GM12878 (cell line): ENCODE data around the gene NUDCD3. TPM values are rescaled to one million over a fixed set of nuclear protein-coding genes. Genes with fewer than 3 reads are reported as not detected.

Experiments used
- ATF7 ChIP-seq: fragments of 450-650 bp; IDR thresholded peaks from 2 replicates; pipeline ENCODE4 v1.6.1; 2016; ENCODE audit warnings: low read depth, mild to moderate bottlenecking
- CHD2 ChIP-seq: IDR thresholded peaks from 2 replicates; pipeline ENCODE4 v1.6.1; 2011; ENCODE audit warnings: low read depth, low read length, improper control_type of control experiment, borderline replicate concordance
- E4F1 ChIP-seq: fragments of 450-650 bp; IDR thresholded peaks from 2 replicates; pipeline ENCODE4 v1.6.1; 2018; ENCODE audit warnings: borderline replicate concordance, mild to moderate bottlenecking; ENCODE audit not compliant: partially characterized antibody
- KLF5 ChIP-seq: fragments of 450-650 bp; IDR thresholded peaks from 2 replicates; pipeline ENCODE4 v1.6.1; 2014; ENCODE audit warnings: mild to moderate bottlenecking; ENCODE audit not compliant: partially characterized antibody
- MTA2 ChIP-seq: fragments of 450-650 bp; IDR thresholded peaks from 2 replicates; pipeline ENCODE4 v1.6.1; 2016; ENCODE audit warnings: low read depth, mild to moderate bottlenecking, moderate library complexity
- MYB ChIP-seq: fragments of 150-350 bp; IDR thresholded peaks from 2 replicates; pipeline ENCODE4 v1.6.1; 2014; ENCODE audit warnings: mild to moderate bottlenecking, low read depth, low read length, borderline replicate concordance
- POLR2A ChIP-seq: IDR thresholded peaks from 2 replicates; pipeline ENCODE4 v1.6.1; 2011; ENCODE audit warnings: low read depth, mild to moderate bottlenecking, low read length
- SRF ChIP-seq, 2 experiments: IDR thresholded peaks; 2 replicates each; pipeline ENCODE4 v1.6.1; 2011; ENCODE audit warnings: low read depth in 2 of 2, low read length in 2 of 2, mild to moderate bottlenecking in 1 of 2, moderate library complexity in 1 of 2
- ZBTB11 ChIP-seq: fragments of 450-650 bp; formaldehyde crosslinking; IDR thresholded peaks from 2 replicates; pipeline ENCODE4 v1.5.0; 2022; ENCODE audit warnings: mild to moderate bottlenecking, missing genetic modification characterization
- ZNF384 ChIP-seq: IDR thresholded peaks from 2 replicates; pipeline ENCODE4 v1.6.1; 2012; ENCODE audit warnings: low read depth, mild to moderate bottlenecking, low read length, improper control_type of control experiment, borderline replicate concordance
- ZNF687 ChIP-seq: fragments of 450-650 bp; IDR thresholded peaks from 2 replicates; pipeline ENCODE4 v1.6.1; 2017; ENCODE audit warnings: mild to moderate bottlenecking, moderate library complexity
- polyA plus RNA-seq, 11 experiments: library from polyadenylated mRNA; depleted of rRNA in 4 of 11; unstranded in 6 of 11; stranded (reverse) in 5 of 11; fragments of >200 nt; fragmentation: Nextera tagmentation in 4 of 11; fragmentation: Illumina TruSeq in 1 of 11; extraction: Ambion mirVana in 4 of 11; extraction: Trizol in 1 of 11; gene quantifications; 1 replicate in 1 of 11; 2 replicates in 10 of 11; pipeline versions ENCODE4 v1.2.1 to v1.2.3, GENCODE V29; 2011 to 2016; ENCODE audit warnings: inconsistent platforms in 2 of 11, missing spikeins in 2 of 11, low read depth in 1 of 11
- total RNA-seq, 4 experiments: library from RNA; depleted of rRNA in 3 of 4; stranded (reverse); fragments of >200 nt in 3 of 4; fragmentation: Illumina TruSeq in 1 of 4; extraction: Trizol in 1 of 4; gene quantifications; 2 replicates each; pipeline versions ENCODE4 v1.2.1 to v1.2.3, GENCODE V29; 2013 to 2021
- TF ChIP-seq, protein P1 (sequence below): IDR thresholded peaks from 2 replicates; pipeline ENCODE4 v1.6.1; 2012; ENCODE audit warnings: mild to moderate bottlenecking, low read depth, low read length

NUDCD3 gene
- total and polyA plus RNA-seq, 10 of the 15 experiments (the other 5 are each of a cell fraction or from before 2014, with no cell fraction given): 25.0 to 89.8 (median 46.4) TPM

DNA sequence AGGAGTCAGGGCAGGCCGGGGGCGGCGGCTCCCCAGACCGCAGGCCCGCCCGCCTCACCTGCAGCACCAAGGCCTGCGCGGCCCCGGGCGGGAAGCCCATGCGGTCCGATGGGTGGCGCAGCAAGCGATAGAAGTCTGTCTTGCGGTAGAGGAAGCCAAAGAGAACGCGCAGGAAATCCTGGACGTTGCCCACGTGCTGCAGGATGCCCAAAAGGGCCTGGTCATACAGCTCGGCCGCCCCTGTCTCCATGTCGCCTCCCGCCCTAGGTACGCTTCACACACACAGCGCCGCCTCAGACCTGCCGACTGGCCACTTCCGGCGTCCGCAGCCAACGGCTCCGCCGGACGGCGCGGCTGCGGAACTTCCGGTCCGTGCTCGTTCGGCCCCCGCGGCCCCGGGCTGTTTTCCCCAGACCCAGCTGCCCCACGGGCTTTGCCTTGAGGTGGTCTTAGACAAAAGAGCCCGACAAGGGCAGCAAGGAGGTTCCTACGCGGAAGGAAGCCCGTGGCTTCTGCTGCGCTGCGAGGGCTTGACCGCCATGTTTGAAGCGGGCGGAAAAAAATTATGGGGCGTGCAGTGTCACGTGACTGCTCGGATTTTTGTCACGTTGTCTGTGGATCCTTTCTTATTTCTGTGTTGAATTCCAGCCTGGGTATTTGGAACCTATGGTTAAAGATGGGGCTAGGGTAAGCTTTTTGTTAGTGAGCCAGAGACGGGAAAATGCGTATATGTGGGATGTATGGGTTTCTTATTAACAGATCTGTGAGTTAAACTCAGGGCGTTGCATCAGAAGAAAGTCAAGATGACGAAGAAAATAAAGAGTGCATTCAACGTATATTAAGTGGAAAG, at the start of gene NUDCD3 (continued):
- TF ChIP-seq SRF (IDR thresholded peaks at IDR 0.05; ENCODE audit: low read depth in 2 of 2, low read length in 2 of 2) (peak in 1 of 2 experiments; percentile 68; a peak in 1 of 4 replicates), POLR2A (peak; percentile 92), ZBTB11 (CRISPR knock-in tag) (peak; percentile 91), ZNF687 (no peak; the same call in 1 of the 2 replicates), E4F1 (peak; percentile 83), MYB (no peak), CHD2 (peak; percentile 64; the same call in 1 of the 2 replicates), MTA2 (0 out of 2 replicates have a peak, but pooled peaks have one; percentile 23), ZNF384 (peak; percentile 42; the same call in 1 of the 2 replicates), KLF5 (peak; percentile 10), ATF7 (peak; percentile 63)
- TF ChIP-seq, protein P1, sequence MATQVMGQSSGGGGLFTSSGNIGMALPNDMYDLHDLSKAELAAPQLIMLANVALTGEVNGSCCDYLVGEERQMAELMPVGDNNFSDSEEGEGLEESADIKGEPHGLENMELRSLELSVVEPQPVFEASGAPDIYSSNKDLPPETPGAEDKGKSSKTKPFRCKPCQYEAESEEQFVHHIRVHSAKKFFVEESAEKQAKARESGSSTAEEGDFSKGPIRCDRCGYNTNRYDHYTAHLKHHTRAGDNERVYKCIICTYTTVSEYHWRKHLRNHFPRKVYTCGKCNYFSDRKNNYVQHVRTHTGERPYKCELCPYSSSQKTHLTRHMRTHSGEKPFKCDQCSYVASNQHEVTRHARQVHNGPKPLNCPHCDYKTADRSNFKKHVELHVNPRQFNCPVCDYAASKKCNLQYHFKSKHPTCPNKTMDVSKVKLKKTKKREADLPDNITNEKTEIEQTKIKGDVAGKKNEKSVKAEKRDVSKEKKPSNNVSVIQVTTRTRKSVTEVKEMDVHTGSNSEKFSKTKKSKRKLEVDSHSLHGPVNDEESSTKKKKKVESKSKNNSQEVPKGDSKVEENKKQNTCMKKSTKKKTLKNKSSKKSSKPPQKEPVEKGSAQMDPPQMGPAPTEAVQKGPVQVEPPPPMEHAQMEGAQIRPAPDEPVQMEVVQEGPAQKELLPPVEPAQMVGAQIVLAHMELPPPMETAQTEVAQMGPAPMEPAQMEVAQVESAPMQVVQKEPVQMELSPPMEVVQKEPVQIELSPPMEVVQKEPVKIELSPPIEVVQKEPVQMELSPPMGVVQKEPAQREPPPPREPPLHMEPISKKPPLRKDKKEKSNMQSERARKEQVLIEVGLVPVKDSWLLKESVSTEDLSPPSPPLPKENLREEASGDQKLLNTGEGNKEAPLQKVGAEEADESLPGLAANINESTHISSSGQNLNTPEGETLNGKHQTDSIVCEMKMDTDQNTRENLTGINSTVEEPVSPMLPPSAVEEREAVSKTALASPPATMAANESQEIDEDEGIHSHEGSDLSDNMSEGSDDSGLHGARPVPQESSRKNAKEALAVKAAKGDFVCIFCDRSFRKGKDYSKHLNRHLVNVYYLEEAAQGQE: no peak
